ENCODE results near the gene MEGF10.
"Not testable (repeated sequence)": the region's sequence is repeated elsewhere in the genome, so short reads cannot be mapped to it uniquely, and the experiment has no call there.

Gene MEGF10

DNA sequence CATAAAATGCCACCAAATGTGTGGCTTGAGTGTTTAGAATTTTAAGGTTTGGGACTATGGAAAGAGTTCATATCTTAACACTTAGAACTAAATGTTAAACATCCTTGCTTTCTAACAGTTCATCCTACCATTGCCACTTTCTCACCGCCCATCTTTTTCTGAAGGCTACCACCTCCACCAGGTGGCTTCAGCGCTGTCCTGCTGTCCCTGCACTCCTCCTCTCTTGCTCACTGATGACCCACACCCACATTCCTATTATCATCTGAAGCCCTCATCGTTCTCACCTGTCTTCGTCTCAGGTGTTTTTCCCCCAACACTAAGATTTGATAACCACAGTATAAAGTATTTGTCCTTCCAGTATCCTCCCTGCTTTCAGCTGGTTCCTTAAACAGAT lies 7.4 kb downstream of the MEGF10 start:
- no peak for DNase-seq (ENCODE audit: low spot score)

DNA sequence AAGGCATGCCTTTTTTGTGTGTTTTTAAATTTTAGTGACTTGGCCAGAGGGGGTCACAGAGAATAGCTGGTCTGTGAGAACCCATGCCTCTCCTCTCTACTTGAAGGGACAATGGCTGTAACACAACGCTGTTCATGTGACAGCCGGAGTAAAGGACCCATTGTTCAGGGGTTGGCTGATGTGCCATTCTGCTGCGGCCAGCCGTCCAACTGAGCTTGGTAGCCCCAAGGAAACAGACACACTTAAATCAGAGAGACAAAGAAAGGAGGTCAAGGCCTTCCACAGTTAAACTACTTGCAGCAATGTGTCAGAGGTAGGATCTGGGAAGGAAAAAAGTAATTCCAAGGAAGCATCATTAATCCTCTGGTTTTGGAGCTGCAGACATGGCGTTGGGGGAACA lies 8.1 kb downstream of the MEGF10 start:
- DNase-seq (ENCODE audit: low spot score): no peak

DNA sequence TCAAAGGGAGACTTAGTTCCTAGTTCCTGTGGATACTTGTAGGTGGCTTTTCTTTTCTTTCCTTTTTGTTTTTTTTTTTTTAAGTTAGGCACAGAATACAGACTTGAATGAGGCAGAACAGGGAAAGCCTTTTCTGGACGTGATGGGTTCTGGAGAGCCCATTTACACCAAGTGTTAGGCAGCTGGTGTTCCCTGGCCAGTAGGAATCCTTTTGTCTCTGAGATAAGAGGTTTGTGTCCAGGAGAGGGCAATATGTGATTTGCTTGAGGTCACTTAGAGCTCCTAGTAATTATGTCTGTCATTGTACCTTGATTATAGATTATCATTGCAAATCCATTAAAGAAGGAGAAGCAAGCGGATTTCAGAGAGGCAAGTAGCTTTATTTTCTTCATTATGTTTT lies 9.1 kb downstream of the MEGF10 start:
- DNase-seq (ENCODE audit: low spot score): no peak

DNA sequence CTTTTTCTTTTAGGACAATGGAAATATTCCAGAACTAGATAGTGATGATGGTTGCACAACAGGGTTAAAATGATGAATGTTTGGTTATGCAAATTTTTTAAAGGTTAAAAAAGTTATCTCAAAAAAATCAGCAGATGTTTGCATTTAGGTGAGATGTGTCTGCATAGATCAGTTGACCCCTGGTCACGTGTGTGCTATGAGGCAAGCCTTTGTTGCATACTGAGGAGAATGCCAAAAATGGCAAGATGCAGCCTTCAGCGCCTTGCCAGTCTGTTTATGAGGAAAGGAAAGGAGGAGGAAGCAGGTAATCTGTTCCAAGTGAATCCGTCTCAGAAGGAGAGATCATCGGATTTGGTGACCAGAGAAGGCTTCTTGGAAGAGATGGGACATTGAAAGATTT lies 11.9 kb downstream of the MEGF10 start:
- no peak for DNase-seq (ENCODE audit: low spot score)

DNA sequence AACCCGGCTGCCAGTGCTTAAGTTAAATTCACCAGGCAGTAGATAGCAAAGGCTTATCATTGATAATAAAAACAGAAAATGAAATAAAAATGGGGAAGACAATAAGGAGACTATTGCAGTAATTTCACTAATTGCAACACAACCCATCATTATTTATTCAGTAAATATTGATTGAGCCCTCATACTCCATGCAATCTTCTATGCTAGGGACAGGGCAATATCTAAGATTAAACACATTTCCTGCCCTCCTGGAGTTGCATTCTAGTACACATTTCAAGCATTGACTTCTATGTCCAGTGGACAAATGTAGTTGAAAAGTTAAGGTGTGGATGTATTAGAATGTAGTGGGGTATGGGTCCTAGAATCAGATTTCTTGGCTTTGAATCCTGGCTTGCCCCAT lies 12.8 kb downstream of the MEGF10 start:
- DNase-seq (ENCODE audit: low spot score): no peak

DNA sequence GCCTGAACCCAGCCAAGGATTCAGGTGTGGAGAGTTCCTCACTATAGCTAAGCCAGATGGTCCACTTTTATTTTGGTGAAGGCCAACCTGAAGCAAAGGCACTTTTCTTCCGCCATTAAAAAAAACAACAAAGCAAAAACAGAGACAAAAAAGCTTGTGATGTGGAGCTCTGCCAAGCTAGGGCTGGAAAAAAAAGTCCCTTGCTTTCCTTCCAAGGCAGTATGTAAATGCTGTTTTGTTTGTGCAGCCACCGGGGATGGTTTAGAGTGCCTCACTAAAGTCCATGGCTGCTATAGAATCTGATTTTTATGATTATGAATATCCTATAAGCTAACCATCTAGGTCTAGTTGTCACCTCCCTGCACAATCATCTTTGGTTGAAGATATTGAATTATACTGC lies 14.9 kb downstream of the MEGF10 start:
- no peak for DNase-seq (ENCODE audit: low spot score)

DNA sequence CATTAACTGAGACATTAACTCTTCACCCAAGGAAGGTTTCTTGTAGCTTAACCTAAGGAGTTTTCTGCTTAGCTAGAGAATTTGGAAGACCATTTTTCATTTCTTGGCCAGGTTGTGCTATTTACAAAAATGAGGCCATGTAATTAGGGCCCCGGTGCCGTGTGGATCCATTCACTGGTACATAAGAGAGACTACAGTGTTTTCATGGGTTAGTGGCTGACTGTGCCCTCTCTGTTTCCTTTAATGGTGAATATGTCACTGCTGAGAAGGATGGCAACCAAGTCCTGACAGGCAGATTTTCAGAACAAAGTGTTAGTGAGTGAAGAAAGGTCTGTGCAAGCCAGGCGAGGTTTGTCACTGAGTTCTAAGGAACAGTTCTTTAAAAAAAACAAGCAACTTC lies 15.4 kb downstream of the MEGF10 start:
- DNase-seq (ENCODE audit: low spot score): no peak

DNA sequence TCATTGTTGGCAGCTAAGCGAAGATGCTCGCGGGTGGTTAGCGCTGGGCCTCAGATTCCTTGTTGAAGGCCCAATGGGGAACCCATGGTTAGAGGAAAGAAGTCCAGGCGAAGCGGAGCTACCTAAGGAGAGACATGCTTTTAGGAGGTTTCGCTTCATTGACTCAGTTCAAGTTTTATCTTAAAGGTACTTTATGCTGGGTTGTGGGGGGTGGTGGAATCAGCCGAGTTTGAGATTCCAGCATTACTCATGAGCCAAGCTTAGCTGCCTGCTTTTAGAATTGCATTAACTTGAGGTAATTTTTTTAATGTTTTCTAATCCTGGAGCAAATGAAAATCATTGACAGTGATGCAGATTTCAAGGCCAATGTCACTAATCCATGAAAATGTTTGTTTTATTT lies 16.1 kb downstream of the MEGF10 start:
- no peak for DNase-seq (ENCODE audit: low spot score)

DNA sequence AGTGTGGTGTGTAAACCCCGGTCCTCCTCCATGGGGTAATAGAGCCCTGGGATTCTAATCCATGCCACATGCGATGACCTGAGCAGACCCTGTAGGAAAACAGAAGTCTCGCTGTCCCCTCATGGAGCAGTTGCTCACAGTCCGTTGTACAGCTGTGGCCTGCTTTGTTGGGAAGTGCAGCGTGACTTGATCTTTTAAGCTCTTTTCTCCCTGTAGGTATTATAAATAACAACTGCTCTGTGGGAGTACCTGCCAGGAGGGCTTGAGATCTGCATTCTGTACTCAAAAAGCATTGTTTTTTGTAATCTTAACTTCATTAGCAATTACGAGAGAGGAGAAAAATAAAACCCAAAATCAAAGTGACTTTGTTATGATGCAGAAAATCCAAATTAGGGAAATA lies 17.3 kb downstream of the MEGF10 start:
- DNase-seq (ENCODE audit: low spot score): no peak

DNA sequence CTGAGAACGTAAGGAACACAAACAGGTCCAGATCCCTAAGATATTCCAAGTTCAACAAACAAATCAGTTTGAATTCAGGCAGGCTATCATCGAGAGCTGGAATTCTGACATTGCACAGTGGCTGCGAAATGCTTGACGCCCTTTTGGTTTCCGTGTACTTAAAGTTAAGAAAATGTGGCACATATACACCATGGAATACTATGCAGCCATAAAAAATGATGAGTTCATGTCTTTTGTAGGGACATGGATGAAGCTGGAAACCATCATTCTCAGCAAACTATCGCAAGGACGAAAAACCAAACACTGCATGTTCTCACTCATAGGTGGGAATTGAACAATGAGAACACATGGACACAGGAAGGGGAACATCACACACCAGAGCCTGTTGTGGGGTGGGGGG lies 17.7 kb downstream of the MEGF10 start:
- not testable (repeated sequence) for DNase-seq (ENCODE audit: low spot score)

DNA sequence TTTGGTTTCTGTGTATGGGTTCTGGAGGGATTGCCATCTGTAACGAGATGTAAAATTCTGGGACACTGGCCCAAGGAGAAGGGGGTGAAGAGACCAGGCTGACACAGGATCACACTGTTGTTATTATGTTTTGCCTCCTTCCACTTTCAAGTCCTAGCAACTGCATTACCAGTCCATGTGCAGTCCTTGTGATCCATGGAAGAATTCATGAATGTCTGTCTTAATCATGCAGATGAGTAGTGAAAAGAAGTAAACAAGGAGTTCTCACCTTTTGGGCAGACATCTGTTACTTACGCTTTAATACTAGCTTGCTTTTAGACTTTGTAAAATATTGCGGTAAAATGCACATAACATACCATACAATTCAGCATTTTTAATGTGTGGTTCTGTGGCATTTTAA lies 18.3 kb downstream of the MEGF10 start:
- no peak for DNase-seq (ENCODE audit: low spot score)

DNA sequence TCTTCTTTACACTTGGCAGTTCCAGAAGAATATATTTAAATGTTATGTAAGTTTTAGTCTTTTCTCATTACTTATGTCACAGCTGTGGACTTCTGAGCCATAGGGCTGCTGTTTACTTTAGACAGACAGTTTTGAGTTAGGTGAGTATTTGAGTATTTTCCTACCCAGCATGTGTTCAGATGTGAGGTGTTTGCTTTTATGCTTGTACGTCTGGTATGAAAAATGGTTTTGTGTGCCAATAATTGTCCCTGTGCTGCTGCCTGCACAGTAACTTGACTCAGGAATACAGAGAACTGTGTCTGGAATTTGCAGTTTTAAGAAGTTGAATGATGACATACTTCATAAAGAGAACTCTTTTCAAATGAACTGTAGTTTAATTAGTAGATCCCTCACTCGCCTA lies 20.8 kb downstream of the MEGF10 start:
- no peak for DNase-seq (ENCODE audit: low spot score)

DNA sequence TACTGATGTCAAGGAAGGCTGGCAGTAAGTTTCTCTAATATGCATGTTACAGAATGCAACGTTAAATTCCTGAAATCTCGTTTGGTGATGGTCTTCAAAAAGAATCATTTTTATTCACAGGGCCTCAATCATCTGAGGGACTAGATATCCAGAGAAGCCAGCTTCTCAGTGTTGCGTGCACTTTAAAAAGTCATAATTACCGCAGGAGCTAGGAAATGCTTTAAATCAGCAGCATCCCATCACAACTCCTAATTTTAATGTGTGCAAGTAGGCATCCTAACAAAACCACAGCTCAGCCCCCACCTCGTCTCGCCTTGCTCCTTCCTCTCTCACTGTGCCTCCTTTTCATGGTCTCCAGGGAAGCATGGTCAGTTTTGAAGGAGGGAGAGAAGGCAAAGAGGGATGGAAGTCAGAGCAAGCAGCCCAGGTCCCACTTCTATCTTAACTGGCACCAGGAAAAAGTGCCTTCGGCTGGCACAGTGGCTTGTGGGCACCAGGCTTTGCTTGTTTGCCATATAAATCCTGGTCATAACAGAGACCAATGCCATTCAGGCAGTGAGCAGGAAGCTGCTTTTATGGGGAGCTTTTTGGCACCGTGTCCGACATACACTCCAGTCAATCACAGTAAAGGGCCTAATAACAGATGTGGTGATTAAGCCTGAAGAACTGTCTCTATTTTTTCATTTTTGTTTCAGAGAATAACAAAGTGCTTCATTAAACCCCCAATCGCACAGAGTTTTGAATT lies 21.4 kb downstream of the MEGF10 start:
- no peak for DNase-seq (ENCODE audit: low spot score)

DNA sequence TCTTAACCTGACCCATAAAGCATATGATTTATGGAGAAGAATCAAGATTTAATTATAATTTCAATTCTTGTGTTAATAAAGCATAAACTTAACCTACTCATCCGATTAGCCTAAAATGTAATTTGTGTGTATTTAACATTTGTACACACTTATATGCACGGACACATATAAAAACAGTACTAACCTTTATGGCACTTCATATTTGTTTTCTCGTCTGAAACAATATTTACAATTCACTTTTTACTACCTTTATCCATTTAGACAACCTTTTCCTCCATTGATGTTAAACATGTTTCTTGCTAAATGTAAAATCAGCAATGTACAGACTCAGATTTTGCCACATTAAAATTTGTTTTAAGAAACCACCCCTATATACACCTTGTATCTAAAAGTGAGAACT lies 22.8 kb downstream of the MEGF10 start:
- no peak for DNase-seq (ENCODE audit: low spot score)

DNA sequence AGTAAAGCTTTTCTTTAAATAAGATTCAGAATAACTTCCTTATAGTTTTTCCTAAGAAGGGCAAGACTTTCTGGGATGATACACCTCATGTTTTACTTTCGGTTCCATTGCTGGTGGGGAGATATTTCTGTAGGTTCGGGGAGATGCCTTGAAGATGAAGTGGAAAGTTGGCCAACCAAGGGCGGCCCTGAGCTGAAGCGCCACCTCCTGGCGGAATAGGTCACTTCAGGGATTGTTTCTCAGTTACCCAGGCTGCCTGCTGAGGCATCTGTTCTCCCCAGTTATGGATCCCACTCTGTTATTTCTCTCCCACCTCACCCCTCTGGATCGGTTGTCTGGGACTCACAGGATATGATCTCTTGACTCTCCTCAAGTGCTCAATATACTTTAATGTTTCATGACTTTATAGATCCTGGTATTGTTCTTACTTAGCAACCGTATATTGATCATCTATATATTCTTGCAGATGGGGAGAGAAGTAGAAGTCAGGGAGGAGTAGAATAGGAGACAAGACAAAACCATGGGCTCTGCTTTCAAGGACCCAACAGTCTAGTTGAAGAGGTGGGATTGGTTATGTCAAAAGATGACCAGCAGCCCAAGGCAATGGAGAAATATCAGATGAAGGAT lies 23.4 kb downstream of the MEGF10 start:
- DNase-seq (ENCODE audit: low spot score): peak; percentile 61

DNA sequence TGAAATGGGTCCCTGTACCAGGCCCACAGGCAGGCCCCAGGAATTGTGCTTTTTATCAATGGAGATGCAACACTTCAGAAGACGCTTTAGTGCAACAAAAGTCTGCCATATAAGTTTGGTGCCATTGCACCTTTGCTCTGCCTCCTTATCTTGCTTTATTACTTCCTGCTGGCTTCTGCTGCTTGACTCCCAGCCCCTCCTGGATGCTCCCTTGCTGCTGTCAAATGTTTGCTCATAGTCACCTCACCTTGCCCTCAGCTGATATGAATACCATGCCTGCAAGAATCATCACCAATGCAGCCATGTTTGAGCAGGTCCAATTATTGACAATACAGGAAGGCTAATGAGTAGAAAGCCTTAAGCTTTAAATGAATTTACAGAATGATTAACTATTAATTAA lies 25.4 kb downstream of the MEGF10 start:
- no peak for DNase-seq (ENCODE audit: low spot score)

DNA sequence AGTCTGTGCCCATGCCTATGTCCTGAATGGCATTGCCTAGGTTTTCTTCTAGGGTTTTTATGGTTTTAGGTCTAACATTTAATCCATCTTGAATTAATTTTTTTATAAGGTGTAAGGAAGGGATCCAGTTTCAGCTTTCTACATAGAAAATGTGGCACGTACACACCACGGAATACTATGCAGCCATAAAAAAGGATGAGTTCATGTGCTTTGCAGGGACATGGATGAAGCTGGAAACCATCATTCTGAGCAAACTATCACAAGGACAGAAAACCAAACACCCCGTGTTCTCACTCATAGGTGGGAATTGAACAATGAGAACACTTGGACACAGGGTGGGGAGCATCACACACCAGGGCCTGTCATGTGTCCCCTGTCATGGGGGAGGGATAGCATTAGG lies 26.8 kb downstream of the MEGF10 start:
- DNase-seq (ENCODE audit: low spot score): not testable (repeated sequence)

DNA sequence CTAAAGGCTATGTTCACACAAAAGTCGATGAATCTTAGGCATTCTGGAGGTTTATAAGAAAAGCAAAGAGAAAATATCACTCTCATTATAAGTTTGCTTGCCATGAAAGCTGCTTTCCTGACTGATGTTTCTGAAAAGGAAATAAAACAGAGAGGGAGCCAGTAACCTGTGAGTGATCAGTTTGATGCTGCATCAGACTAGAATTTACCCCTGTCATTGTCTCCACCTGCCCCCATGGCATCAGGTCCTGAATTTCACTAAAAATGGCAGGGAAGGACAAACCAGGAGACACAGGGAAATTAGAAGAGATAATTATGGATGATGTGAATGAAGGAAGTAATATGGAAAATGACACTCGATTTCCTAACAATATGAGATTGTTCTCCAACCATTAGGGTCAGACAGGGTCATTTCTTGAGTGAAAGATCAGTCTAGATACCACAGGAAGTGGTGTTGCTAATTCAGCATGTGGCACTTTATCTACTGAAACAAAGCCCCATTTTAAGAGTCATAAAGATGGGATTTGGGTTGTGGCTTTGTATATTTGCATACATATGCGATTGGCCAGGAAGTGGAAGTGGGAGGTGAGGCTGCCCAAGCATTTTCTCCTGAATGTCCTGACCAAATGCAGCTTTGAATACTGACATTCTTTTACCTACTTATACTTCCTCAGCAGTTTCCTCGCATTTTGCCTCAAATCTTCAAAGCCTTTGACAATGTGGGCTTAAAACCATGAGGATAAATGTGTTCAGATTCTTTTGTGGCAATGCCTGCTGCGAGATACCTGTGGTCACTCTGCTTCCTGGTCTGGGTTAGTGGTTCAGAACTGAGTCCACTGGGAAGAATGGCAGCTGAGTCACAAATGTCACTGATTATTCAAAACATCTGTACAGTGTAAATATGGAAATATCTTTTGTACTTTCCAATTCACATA lies 29.7 kb downstream of the MEGF10 start:
- peak; percentile 84 for DNase-seq (ENCODE audit: low spot score)

DNA sequence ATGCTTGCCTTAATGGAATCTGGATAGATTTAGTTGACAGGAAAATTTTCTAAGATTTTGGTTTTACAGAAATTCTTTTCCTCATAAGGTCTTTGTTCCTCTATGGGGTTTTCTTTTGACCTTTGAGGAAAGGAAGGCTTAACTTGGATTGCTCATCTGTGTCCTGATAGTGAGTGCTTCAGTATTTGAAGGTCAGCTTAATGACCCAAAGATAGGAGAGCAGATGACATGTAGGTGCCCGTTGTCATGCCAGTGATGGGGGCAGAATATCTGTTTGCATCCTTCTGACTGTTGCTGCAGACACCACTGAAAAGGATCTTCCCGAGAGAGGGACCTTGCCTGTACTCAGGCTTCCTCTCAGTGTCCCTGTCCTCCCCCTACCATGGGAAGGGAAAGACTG lies 30.9 kb downstream of the MEGF10 start:
- no peak for DNase-seq (ENCODE audit: low spot score)

DNA sequence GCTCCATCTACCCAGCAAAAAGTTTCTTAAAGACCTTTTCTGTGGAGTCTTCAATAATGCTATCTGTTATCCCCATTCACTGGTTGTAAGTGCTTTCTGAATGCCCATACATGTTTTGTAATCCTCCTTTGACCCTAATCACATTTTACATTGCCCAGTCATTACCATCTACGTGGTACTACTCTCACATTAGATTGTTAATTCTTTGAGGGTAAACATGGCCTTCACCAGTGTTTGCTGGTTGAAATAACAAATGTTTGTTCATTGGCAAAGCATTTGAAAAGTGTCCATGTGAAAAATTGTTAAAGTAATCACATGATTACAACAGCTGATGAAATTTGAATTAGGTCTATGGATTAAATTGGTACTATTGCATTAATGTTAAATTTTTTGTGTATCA lies 31.8 kb downstream of the MEGF10 start:
- DNase-seq (ENCODE audit: low spot score): no peak

DNA sequence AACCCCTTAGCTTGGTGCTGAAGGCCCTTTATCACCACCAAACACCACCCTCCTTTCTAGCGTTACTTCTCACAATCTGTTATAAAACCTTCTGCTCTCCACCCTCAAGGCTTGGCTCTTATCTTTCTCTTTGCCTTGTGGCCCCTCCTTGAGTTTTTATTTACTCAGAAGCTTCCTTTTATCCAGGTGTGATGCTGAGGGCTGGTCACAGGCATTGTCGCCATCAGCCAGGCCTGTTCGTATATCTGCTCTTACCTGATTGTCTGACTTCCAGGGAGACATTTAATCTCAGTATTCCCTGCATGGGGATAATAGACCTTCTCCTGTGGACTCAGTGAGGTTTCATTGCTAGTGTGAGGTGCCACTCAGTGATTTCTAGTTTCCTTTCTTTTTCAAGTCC lies 34.2 kb downstream of the MEGF10 start:
- DNase-seq (ENCODE audit: low spot score): no peak

DNA sequence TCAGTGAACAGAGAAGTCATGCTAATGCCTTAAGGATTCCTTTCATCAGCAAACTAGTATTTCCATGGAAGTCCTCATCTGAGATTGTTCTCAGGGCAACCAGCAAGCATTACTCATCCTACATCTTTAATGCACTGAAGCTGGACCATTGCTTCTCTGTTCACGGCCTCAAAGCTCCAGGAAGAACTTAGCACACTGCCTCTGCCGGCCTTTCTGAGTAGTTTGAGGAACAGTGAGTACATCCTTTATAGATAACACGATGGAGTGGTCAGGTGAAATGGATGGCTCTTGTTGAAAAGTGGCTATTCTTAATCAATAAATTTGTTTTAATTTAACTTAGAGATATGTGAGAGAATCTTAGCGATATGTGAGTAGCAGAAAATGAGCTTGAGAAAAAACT lies 35.8 kb downstream of the MEGF10 start:
- DNase-seq (ENCODE audit: low spot score): no peak

Data from kidney tubule cell (primary cell).